K562 (cell line): Measurements from ENCODE around the gene TRAF3IP3. TPM values are rescaled to one million over a fixed set of nuclear protein-coding genes. Genes with fewer than 3 reads are reported as not detected.

Source experiments
- CTBP1 ChIP-seq: fragments of 450-650 bp; IDR thresholded peaks from 2 replicates; pipeline ENCODE4 v1.6.1; 2016; ENCODE audit warnings: borderline replicate concordance
- FOS ChIP-seq: IDR thresholded peaks from 3 replicates; pipeline ENCODE4 v1.6.1; 2011; ENCODE audit not compliant: insufficient read length; ENCODE audit errors: extremely low read depth
- GATA2 ChIP-seq: sonication (generic); formaldehyde crosslinking; IDR thresholded peaks from 2 replicates; pipeline ENCODE4 v1.4.0; 2020; ENCODE audit warnings: mild to moderate bottlenecking, missing genetic modification reagents
- HOMEZ ChIP-seq: fragments of 250-450 bp; sonication (Bioruptor Pico); IDR thresholded peaks from 2 replicates; pipeline ENCODE4 v1.4.0; 2020; ENCODE audit warnings: mild to moderate bottlenecking, moderate library complexity
- NCOA1 ChIP-seq: fragments of 450-650 bp; IDR thresholded peaks from 2 replicates; pipeline ENCODE4 v1.6.1; 2016; ENCODE audit warnings: low read depth
- NEUROD1 ChIP-seq: fragments of 150-350 bp; IDR thresholded peaks from 2 replicates; pipeline ENCODE4 v1.6.1; 2014; ENCODE audit warnings: borderline replicate concordance, low read length, low read depth; ENCODE audit not compliant: partially characterized antibody
- NKRF ChIP-seq: fragments of 450-650 bp; IDR thresholded peaks from 2 replicates; pipeline ENCODE4 v1.6.1; 2016; ENCODE audit warnings: borderline replicate concordance
- NR2C2 ChIP-seq, 2 experiments: fragments of 200-800 bp in 1 of 2; sonication (Bioruptor generic) in 1 of 2; sonication (generic) in 1 of 2; formaldehyde crosslinking in 1 of 2; IDR thresholded peaks; 2 replicates each; pipeline versions ENCODE4 v1.6.1 to v1.8.0; 2016 to 2022; ENCODE audit warnings: mild to moderate bottlenecking in 1 of 2, missing compliant biosample characterization in 1 of 2, missing genetic modification characterization in 1 of 2, missing genetic modification reagents in 1 of 2
- SMAD4 ChIP-seq: fragments of 250-450 bp; sonication (Bioruptor Pico); conservative IDR thresholded peaks from 2 replicates; pipeline ENCODE4 v1.8.0; 2021; ENCODE audit warnings: inconsistent platforms, mild to moderate bottlenecking, moderate library complexity
- ZEB2 ChIP-seq: fragments of 450-650 bp; IDR thresholded peaks from 2 replicates; pipeline ENCODE4 v1.6.1; 2016
- ZNF444 ChIP-seq: fragments of 250-450 bp; sonication (Bioruptor Pico); IDR thresholded peaks from 2 replicates; pipeline ENCODE4 v1.4.0; 2020; ENCODE audit warnings: mild to moderate bottlenecking, moderate library complexity
- polyA plus RNA-seq, 8 experiments: library from polyadenylated mRNA; depleted of rRNA in 4 of 8; stranded (reverse) in 5 of 8; unstranded in 3 of 8; fragments of >200 nt; fragmentation: Nextera tagmentation in 2 of 8; fragmentation: Illumina TruSeq in 1 of 8; extraction: Ambion mirVana in 2 of 8; extraction: Trizol in 1 of 8; gene quantifications; 2 replicates each; pipeline versions ENCODE4 v1.2.1 to v1.2.3, GENCODE V29; 2011 to 2014; ENCODE audit warnings: inconsistent platforms in 1 of 8, missing spikeins in 1 of 8
- total RNA-seq, 7 experiments: library from RNA; depleted of rRNA in 6 of 7; stranded (reverse); fragments of >200 nt in 6 of 7; fragmentation: Illumina TruSeq in 2 of 7; extraction: Trizol in 2 of 7; gene quantifications; 2 replicates each; pipeline versions ENCODE4 v1.2.1 to v1.2.3, GENCODE V29; 2011 to 2021; ENCODE audit warnings: low replicate concordance in 1 of 7
- TF ChIP-seq, protein P1 (sequence below): fragments of 150-350 bp; conservative IDR thresholded peaks from 2 replicates; pipeline ENCODE4 v1.6.1; 2014; ENCODE audit warnings: low read length
- TF ChIP-seq, protein P2 (sequence below): fragments of 450-650 bp; IDR thresholded peaks from 2 replicates; pipeline ENCODE4 v1.7.1; 2018; ENCODE audit warnings: mild to moderate bottlenecking, low read depth; ENCODE audit not compliant: partially characterized antibody
- TF ChIP-seq, protein P3 (sequence below): fragments of 450-650 bp; IDR thresholded peaks from 2 replicates; pipeline ENCODE4 v1.6.1; 2016; ENCODE audit warnings: antibody characterized with exemption

The TRAF3IP3 gene
- total and polyA plus RNA-seq, 9 of the 15 experiments (the other 6 are each of a cell fraction or from before 2014, with no cell fraction given) = 0.06 to 1.1 (median 0.31) TPM

GRCh38 chr1:209827384-209828262, 71.8 kb downstream of the TRAF3IP3 start, which contains the start of gene UTP25 (continued):
- TF ChIP-seq, protein P1, sequence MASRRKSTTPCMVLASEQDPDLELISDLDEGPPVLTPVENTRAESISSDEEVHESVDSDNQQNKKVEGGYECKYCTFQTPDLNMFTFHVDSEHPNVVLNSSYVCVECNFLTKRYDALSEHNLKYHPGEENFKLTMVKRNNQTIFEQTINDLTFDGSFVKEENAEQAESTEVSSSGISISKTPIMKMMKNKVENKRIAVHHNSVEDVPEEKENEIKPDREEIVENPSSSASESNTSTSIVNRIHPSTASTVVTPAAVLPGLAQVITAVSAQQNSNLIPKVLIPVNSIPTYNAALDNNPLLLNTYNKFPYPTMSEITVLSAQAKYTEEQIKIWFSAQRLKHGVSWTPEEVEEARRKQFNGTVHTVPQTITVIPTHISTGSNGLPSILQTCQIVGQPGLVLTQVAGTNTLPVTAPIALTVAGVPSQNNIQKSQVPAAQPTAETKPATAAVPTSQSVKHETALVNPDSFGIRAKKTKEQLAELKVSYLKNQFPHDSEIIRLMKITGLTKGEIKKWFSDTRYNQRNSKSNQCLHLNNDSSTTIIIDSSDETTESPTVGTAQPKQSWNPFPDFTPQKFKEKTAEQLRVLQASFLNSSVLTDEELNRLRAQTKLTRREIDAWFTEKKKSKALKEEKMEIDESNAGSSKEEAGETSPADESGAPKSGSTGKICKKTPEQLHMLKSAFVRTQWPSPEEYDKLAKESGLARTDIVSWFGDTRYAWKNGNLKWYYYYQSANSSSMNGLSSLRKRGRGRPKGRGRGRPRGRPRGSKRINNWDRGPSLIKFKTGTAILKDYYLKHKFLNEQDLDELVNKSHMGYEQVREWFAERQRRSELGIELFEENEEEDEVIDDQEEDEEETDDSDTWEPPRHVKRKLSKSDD = no peak
- TF ChIP-seq, protein P2, sequence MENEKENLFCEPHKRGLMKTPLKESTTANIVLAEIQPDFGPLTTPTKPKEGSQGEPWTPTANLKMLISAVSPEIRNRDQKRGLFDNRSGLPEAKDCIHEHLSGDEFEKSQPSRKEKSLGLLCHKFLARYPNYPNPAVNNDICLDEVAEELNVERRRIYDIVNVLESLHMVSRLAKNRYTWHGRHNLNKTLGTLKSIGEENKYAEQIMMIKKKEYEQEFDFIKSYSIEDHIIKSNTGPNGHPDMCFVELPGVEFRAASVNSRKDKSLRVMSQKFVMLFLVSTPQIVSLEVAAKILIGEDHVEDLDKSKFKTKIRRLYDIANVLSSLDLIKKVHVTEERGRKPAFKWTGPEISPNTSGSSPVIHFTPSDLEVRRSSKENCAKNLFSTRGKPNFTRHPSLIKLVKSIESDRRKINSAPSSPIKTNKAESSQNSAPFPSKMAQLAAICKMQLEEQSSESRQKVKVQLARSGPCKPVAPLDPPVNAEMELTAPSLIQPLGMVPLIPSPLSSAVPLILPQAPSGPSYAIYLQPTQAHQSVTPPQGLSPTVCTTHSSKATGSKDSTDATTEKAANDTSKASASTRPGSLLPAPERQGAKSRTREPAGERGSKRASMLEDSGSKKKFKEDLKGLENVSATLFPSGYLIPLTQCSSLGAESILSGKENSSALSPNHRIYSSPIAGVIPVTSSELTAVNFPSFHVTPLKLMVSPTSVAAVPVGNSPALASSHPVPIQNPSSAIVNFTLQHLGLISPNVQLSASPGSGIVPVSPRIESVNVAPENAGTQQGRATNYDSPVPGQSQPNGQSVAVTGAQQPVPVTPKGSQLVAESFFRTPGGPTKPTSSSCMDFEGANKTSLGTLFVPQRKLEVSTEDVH = peak; percentile 97
- TF ChIP-seq ZNF444 (CRISPR knock-in tag) = no peak
- TF ChIP-seq NR2C2 (CRISPR knock-in tag; IDR thresholded peaks at IDR 0.05) = peak; percentile 34; the same call in 1 of the 2 replicates
- no peak; the same call in none of the 2 replicates for TF ChIP-seq NR2C2 (tag; IDR thresholded peaks at IDR 0.05)
- TF ChIP-seq, protein P3, sequence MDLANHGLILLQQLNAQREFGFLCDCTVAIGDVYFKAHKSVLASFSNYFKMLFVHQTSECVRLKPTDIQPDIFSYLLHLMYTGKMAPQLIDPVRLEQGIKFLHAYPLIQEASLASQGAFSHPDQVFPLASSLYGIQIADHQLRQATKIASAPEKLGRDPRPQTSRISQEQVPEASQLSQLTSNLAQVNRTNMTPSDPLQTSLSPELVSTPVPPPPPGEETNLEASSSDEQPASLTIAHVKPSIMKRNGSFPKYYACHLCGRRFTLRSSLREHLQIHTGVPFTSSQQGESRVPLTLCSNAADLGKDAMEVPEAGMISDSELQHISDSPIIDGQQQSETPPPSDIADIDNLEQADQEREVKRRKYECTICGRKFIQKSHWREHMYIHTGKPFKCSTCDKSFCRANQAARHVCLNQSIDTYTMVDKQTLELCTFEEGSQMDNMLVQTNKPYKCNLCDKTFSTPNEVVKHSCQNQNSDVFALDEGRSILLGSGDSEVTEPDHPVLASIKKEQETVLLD = peak; percentile 83; the same call in 1 of the 2 replicates
- TF ChIP-seq HOMEZ = no peak
- TF ChIP-seq NEUROD1 = no peak
- peak; percentile 100 for TF ChIP-seq NKRF
- TF ChIP-seq NCOA1 = no peak; the same call in 1 of the 2 replicates
- TF ChIP-seq FOS = peak; percentile 42
- TF ChIP-seq CTBP1 = peak; percentile 72
- peak; percentile 58 for TF ChIP-seq SMAD4 (CRISPR knock-in tag)
- peak; percentile 27; the same call in 1 of the 2 replicates for TF ChIP-seq ZEB2
- TF ChIP-seq GATA2 (CRISPR knock-in tag) = peak; percentile 82
